Peyer's patch (tissue), 4 donors: ENCODE results near the gene MGAT5B.

Source experiments
- POLR2A ChIP-seq, 2 donors: fragments of 450-650 bp; IDR thresholded peaks; one replicate each; pipeline ENCODE4 v1.5.1; 2017; ENCODE audit warnings: antibody characterized with exemption in 2 of 2, mild to moderate bottlenecking in 2 of 2, moderate library complexity in 2 of 2
- TF ChIP-seq, protein P1 (sequence below), 6 experiments: fragments of 450-650 bp in 4 of 6; fragments of 200-600 bp in 2 of 6; sonication (generic) in 1 of 6; IDR thresholded peaks; one replicate each; pipeline ENCODE4 v1.5.1; 2017 to 2019; ENCODE audit warnings: antibody characterized with exemption in 6 of 6, mild to moderate bottlenecking in 3 of 6, moderate library complexity in 1 of 6

DNA sequence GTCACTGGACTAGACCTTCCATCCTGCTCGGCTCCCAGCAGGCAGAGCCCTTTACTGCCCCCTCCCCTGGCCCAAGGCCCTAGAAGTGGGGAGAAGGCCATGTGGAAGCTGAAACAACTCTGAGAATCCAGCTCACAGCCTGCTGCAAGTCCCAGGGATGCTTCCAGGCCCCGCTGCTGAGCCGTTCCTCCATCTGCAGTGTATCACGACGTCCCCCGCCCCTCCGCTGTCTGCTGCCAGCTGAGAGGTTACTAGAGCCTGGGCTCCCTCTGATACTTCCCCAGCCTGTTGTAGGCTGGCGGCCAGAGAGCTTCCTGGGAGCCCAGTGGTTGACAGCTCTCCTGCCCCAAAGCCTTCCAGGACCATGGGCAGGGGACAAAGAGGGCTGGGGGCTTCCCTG lies 118.2 kb downstream of the MGAT5B start:
- TF ChIP-seq, protein P1, sequence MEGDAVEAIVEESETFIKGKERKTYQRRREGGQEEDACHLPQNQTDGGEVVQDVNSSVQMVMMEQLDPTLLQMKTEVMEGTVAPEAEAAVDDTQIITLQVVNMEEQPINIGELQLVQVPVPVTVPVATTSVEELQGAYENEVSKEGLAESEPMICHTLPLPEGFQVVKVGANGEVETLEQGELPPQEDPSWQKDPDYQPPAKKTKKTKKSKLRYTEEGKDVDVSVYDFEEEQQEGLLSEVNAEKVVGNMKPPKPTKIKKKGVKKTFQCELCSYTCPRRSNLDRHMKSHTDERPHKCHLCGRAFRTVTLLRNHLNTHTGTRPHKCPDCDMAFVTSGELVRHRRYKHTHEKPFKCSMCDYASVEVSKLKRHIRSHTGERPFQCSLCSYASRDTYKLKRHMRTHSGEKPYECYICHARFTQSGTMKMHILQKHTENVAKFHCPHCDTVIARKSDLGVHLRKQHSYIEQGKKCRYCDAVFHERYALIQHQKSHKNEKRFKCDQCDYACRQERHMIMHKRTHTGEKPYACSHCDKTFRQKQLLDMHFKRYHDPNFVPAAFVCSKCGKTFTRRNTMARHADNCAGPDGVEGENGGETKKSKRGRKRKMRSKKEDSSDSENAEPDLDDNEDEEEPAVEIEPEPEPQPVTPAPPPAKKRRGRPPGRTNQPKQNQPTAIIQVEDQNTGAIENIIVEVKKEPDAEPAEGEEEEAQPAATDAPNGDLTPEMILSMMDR (IDR thresholded peaks at IDR 0.05) = no peak
- no peak for TF ChIP-seq POLR2A (IDR thresholded peaks at IDR 0.05)
